Measurements from ENCODE around the gene LRRN2. TPM values are rescaled to one million over a fixed set of nuclear protein-coding genes. Genes with fewer than 3 reads are reported as not detected.

Gene LRRN2
- total and polyA plus RNA-seq, 2 of the 8 experiments (the other 6 are each of a cell fraction or from before 2014, with no cell fraction given) = 1.8 to 2.3 TPM

DNA sequence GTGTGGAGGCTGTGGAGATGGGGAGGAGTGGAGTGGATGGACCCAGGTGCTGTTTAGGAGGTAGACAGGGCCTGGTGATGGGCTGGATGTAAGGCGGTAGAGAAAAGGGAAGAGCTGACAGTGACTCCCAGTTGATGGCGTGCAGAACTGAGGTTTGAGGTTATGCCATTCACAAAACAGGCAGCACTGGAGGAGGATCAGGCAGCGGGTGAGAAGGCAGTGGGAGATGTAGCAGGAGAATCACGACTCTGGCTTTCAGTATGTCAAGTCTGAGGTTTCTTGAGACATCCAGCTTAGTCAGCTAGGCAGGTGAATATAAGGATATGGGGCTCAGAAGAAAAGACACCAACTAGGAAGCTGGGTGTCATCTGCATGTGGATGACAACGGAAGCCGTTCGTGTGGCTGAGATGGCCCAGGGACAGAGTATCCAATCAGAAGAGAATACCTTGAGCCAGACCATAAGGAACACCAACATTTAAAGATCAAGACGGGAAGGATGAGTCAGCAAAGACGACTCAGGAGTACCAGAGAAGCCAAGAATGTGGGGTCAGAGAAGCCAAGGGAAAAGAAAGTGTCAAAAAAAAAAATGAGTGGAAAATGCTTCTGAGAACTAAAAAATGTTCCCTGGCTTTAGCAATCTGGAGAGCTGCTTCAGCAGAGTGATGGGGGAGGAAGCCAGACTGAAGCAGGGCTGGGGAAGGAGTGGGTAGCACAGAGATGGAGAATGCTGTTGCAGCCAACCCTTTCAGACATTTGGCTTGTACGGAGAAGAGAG, 15.2 kb downstream of the LRRN2 start (continued):
- no peak for TF ChIP-seq CHD7 (IDR thresholded peaks at IDR 0.05; ENCODE audit: insufficient replicate concordance, low read length)
